ENCODE data around the gene CCNC.

- TF ChIP-seq CTCF (IDR thresholded peaks at IDR 0.05), result no peak
- TF ChIP-seq POLR2A (IDR thresholded peaks at IDR 0.05), result no peak
Measured at GRCh38 chr6:99543968-99544367, 24.5 kb downstream of the CCNC start.

Data from right lobe of liver (tissue), 4 donors.